Subcutaneous abdominal adipose tissue (tissue), 5 donors: ENCODE data around the gene OXNAD1.
A peak's percentile ranks its signal among the peaks of the same experiment; 100 is the strongest.

Experiments used
- H3K27ac ChIP-seq: one replicate; pipeline ENCODE4 v1.7.0; 2013; ENCODE audit warnings: low read depth, mild to moderate bottlenecking, inconsistent platforms, low read length, moderate library complexity
- H3K27me3 ChIP-seq, 5 donors: one replicate each; pipeline ENCODE4 v1.7.0; 2013; ENCODE audit warnings: low read length in 5 of 5, inconsistent platforms in 1 of 5; ENCODE audit not compliant: control insufficient read depth in 5 of 5, insufficient read depth in 4 of 5
- H3K36me3 ChIP-seq, 5 donors: one replicate each; pipeline ENCODE4 v1.7.0; 2013; ENCODE audit warnings: low read length in 5 of 5; ENCODE audit not compliant: control insufficient read depth in 5 of 5, insufficient read depth in 5 of 5
- H3K4me1 ChIP-seq, 5 donors: one replicate each; pipeline ENCODE4 v1.7.0; 2013; ENCODE audit warnings: low read length in 5 of 5, mild to moderate bottlenecking in 3 of 5, moderate library complexity in 1 of 5; ENCODE audit not compliant: control insufficient read depth in 5 of 5, insufficient read depth in 5 of 5
- H3K4me3 ChIP-seq, 5 donors: one replicate each; pipeline ENCODE4 v1.7.0; 2013; ENCODE audit warnings: low read length in 5 of 5, low read depth in 1 of 5
- H3K9ac ChIP-seq, 5 donors: one replicate each; pipeline ENCODE4 v1.7.0; 2013; ENCODE audit warnings: low read length in 5 of 5, mild to moderate bottlenecking in 4 of 5, moderate library complexity in 3 of 5
- H3K9me3 ChIP-seq, 5 donors: one replicate each; pipeline ENCODE4 v1.7.0; 2013; ENCODE audit warnings: low read length in 5 of 5; ENCODE audit not compliant: control insufficient read depth in 5 of 5
- donor health status: healthy.
- donor health status: healthy.
- donor health status: healthy.
- donor health status: healthy.
- donor health status: healthy.

Gene OXNAD1, protein sequence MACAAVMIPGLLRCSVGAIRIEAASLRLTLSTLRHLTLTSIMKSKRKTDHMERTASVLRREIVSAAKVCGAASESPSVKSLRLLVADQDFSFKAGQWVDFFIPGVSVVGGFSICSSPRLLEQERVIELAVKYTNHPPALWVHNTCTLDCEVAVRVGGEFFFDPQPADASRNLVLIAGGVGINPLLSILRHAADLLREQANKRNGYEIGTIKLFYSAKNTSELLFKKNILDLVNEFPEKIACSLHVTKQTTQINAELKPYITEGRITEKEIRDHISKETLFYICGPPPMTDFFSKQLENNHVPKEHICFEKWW

GRCh38 chr3:16264708-16265454, at the start of gene OXNAD1, which contains the start of gene DPH3:
Gene OXNAD1 (plus strand): TSS chr3:16265212. CDS start chr3:16270953, 5,741 bp downstream.
Gene DPH3 (minus strand): TSS chr3:16264943. CDS start chr3:16264876, 67 bp downstream.
- Histone ChIP-seq H3K27me3 (no peaks in the 10 kb centered on the region), H3K9me3 (no peaks in the 10 kb centered on the region), H3K4me1 (peaks cover 10 to 47% (median 33%) of the 10 kb centered on the region in 5 donors), H3K9ac (peak within 1 kb of the TSS; percentile 79 to 96 (median 90)), H3K27ac (peak within 1 kb of the TSS; percentile 84), H3K36me3 (peaks cover 5 to 14% (median 9%) of the 10 kb centered on the region in 5 donors), H3K4me3 (peak within 1 kb of the TSS; percentile 91 to 99 (median 92))

- Histone ChIP-seq H3K4me3 (no peak overlapping the region), H3K36me3 (peaks cover 0 to 53% (median 49%) of the 10 kb centered on the region in 5 donors), H3K9me3 (no peaks in the 10 kb centered on the region), H3K27ac (no peak overlapping the region), H3K9ac (no peak overlapping the region), H3K27me3 (no peaks in the 10 kb centered on the region), H3K4me1 (peaks cover 0 to 11% (median 5%) of the 10 kb centered on the region in 5 donors)
Observed at GRCh38 chr3:16216373-16216935, 48.6 kb upstream of the OXNAD1 start.

- Histone ChIP-seq H3K4me3 (no peak overlapping the region), H3K9me3 (no peaks in the 10 kb centered on the region), H3K27me3 (no peaks in the 10 kb centered on the region), H3K9ac (no peak overlapping the region), H3K27ac (no peak overlapping the region), H3K4me1 (peaks cover 0 to 8% (median 2%) of the 10 kb centered on the region in 5 donors), H3K36me3 (peaks cover 8 to 50% (median 38%) of the 10 kb centered on the region in 5 donors)
Observed at GRCh38 chr3:16219777-16220176, 45.2 kb upstream of the OXNAD1 start.

DNA sequence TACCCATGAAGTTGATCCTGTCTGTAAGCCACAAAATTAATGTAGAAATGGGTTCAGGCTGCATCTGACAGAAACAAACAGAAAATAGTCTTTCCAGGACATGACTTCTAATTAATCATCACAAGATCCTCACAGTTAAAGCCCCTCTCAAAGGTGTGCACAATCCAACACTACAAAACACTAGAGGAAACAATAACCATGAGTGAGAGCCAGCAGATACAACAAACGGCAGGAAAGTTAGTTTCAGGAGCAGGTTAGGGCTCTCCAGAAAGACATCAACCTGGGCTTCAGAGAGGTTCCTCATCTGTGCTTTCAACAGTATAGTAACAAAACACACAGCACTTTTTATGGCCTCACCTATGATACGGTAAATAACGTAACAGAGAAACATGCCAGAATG, 43.0 kb upstream of the OXNAD1 start:
- H3K27ac ChIP-seq: no peak overlapping the region

DNA sequence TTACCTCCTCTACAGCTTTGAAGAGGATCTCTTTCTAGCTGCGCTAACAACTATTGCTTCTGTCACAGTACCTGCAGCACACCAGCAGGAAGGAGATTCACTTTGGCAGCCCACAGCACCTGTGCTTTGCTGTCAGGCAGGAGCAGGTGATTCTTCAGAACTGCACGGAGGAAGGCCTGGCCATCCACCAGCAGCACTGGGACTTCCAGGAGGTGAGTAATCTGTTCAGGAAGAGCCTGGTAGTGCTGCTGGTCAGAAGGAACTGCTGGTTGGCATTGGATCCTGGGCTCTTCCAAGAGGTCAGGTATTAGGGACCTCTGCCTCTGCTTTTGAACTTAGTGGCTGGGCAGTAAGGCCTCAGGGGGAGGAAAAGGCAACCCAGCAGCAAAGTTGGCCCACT, 42.5 kb upstream of the OXNAD1 start:
- Histone ChIP-seq H3K27me3 (no peaks in the 10 kb centered on the region), H3K9me3 (no peaks in the 10 kb centered on the region), H3K27ac (no peak overlapping the region), H3K36me3 (peaks cover 8 to 61% (median 49%) of the 10 kb centered on the region in 5 donors), H3K9ac (no peak overlapping the region), H3K4me1 (no peaks in the 10 kb centered on the region), H3K4me3 (no peak overlapping the region)

More for the DNA sequence above, 43.0 kb upstream of the OXNAD1 start:
- H3K27me3 ChIP-seq: no peaks in the 10 kb centered on the region
- no peak overlapping the region for H3K4me3 ChIP-seq
- no peak overlapping the region for H3K9ac ChIP-seq
- no peaks in the 10 kb centered on the region for H3K9me3 ChIP-seq
- H3K4me1 ChIP-seq: no peaks in the 10 kb centered on the region
- H3K36me3 ChIP-seq: peaks cover 8 to 56% (median 43%) of the 10 kb centered on the region in 5 donors

DNA sequence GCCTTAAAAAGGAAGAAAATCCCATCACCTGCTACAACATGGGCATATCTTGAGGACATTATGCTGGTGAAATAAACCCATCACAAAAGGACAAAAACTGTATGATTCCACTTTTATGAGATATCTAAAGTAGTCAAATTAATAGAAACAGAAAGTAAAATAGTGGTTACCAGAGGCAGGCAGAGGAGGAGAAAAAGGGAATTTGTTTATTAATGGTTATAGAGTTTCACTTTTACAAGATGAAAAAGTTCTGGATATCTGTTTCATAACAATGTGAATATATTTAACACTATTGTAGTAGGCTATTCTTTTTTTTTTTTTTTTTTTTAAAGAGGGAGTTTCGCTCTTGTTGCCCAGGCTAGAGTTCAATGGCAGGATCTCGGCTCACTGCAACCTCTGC, 40.7 kb upstream of the OXNAD1 start:
- Histone ChIP-seq H3K9me3 (no peaks in the 10 kb centered on the region), H3K9ac (no peak overlapping the region), H3K27ac (no peak overlapping the region), H3K4me1 (no peaks in the 10 kb centered on the region), H3K36me3 (peaks cover 8 to 64% (median 50%) of the 10 kb centered on the region in 5 donors), H3K27me3 (no peaks in the 10 kb centered on the region), H3K4me3 (no peak overlapping the region)

DNA sequence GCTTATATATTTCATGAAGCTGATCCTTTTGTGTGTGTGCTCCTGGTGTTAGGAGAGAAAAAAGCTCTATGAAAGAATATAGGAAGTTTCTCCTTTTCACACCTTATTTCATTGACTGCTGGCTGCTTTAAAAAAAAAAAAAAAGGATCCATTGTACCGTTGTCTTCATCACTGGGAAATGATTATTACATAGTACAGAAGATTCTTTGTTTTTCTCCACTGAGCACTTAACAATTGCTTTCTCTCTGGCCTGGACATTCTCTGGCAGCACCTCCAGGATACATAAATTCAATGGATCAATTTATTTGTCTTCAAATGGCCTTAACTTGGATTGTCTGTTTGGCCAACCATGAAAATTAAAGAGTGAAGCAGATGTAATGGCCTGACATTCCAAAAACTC, 37.4 kb upstream of the OXNAD1 start:
- Histone ChIP-seq H3K9me3 (peaks cover 0 to 3% (median 0%) of the 10 kb centered on the region in 5 donors), H3K36me3 (peaks cover 4 to 33% (median 21%) of the 10 kb centered on the region in 5 donors), H3K9ac (no peak overlapping the region), H3K4me1 (no peaks in the 10 kb centered on the region), H3K27ac (no peak overlapping the region), H3K27me3 (no peaks in the 10 kb centered on the region), H3K4me3 (no peak overlapping the region)

DNA sequence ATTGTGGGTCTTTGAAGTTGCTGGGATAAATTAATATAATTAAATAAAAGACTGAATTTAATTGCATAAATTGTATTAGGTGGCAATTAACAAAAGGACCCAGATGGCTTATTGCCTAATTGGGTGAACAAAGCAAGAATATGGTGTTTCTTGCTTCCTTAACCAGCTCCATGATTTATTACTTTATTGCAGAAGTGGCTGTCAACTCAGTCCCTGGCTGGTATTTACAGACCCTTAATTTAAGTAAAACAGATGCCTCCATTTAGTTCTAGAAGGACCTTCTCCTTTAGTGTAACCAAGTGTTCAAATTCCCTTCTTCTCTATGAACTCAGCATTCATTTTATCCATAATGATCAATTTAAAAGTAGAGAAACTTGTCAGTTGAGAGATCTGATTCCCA, 35.3 kb upstream of the OXNAD1 start:
- Histone ChIP-seq H3K9me3 (peaks cover 0 to 3% (median 0%) of the 10 kb centered on the region in 5 donors), H3K4me3 (no peak overlapping the region), H3K4me1 (no peaks in the 10 kb centered on the region), H3K36me3 (peaks cover 0 to 29% (median 17%) of the 10 kb centered on the region in 5 donors), H3K27me3 (no peaks in the 10 kb centered on the region), H3K27ac (no peak overlapping the region), H3K9ac (no peak overlapping the region)

DNA sequence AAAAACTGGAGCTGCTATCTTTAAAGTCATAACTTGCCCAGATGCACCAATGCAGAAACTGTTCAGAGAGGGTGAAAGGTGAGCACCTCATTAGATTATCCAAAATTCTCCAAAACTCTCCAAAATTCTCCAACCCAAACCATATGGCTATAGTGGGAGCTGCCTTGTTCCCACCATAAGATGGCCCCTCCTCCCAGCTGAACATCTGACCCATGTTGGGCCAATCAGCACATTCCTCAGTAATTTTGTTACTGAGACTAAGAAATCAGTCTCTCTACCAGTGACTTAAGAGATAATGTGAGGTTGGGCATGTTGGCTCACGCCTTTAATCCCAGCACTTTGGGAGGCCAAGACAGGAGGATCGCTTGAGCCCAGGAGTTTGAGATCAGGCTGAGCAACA, 33.0 kb upstream of the OXNAD1 start:
- Histone ChIP-seq H3K4me3 (no peak overlapping the region), H3K27me3 (no peaks in the 10 kb centered on the region), H3K4me1 (peaks cover 0 to 9% (median 0%) of the 10 kb centered on the region in 5 donors), H3K27ac (no peak overlapping the region), H3K9me3 (peaks cover 0 to 3% (median 0%) of the 10 kb centered on the region in 5 donors), H3K9ac (no peak overlapping the region), H3K36me3 (peaks cover 0 to 17% (median 10%) of the 10 kb centered on the region in 5 donors)
